Brain microvascular endothelial cell (primary cell): Measurements from ENCODE around the gene ZER1.

ENCODE experiments used
- DNase-seq: peaks from one replicate; pipeline ENCODE4 v3.0.0-alpha.2; 2020
- H3K27ac ChIP-seq: fragments of 250-450 bp; sonication (Bioruptor Pico); 2 replicates; pipeline ENCODE4 v1.5.1; 2020; ENCODE audit warnings: mild to moderate bottlenecking, moderate library complexity
- H3K27me3 ChIP-seq: fragments of 250-450 bp; sonication (Bioruptor Pico); replicated peaks from 2 replicates; pipeline ENCODE4 v1.5.1; 2020; ENCODE audit warnings: mild to moderate bottlenecking
- H3K36me3 ChIP-seq: fragments of 250-450 bp; sonication (Bioruptor Pico); replicated peaks from 2 replicates; pipeline ENCODE4 v1.5.1; 2020; ENCODE audit warnings: mild to moderate bottlenecking
- H3K4me3 ChIP-seq: 2 replicates; pipeline ENCODE4 v1.5.1; 2011; ENCODE audit warnings: low read depth, mild to moderate bottlenecking, control low read depth, low read length, moderate library complexity
- CTCF ChIP-seq: IDR thresholded peaks from 2 replicates; pipeline ENCODE4 v1.5.1; 2011; ENCODE audit warnings: low read depth, mild to moderate bottlenecking, moderate library complexity, low read length, control low read depth, inconsistent platforms; ENCODE audit errors: missing control alignments
- in situ Hi-C: cut with HindIII; loops from 2 replicates; pipeline ENCODE4 v1.10.0; 2017; ENCODE audit warnings: low sequenced_read_pairs, low pct_ligation_motif_present

The ZER1 gene

GRCh38 chr9:128707446-128707845 lies 64.3 kb downstream of the ZER1 start:
- H3K27me3 ChIP-seq: no peaks in the 10 kb centered on the region
- TF ChIP-seq CTCF: no peak
- no peak overlapping the region for H3K4me3 ChIP-seq
- no peak for DNase-seq
- H3K36me3 ChIP-seq: no peaks in the 10 kb centered on the region
- H3K27ac ChIP-seq: no peak overlapping the region
- in situ Hi-C loops: no loop called here

- no peak for DNase-seq
- Histone ChIP-seq H3K4me3 (no peak overlapping the region), H3K27ac (no peak overlapping the region), H3K27me3 (no peaks in the 10 kb centered on the region), H3K36me3 (no peaks in the 10 kb centered on the region)
- in situ Hi-C loops: no loop called here
- TF ChIP-seq CTCF: no peak
Measured at GRCh38 chr9:128706671-128707381, 64.9 kb downstream of the ZER1 start.

GRCh38 chr9:128706045-128706444 lies 65.7 kb downstream of the ZER1 start:
- Histone ChIP-seq H3K4me3 (no peak overlapping the region), H3K27ac (no peak overlapping the region), H3K36me3 (no peaks in the 10 kb centered on the region), H3K27me3 (no peaks in the 10 kb centered on the region)
- DNase-seq: no peak
- TF ChIP-seq CTCF: no peak
- in situ Hi-C loops: no loop called here

- Histone ChIP-seq H3K27me3 (no peaks in the 10 kb centered on the region), H3K4me3 (no peak overlapping the region), H3K27ac (no peak overlapping the region), H3K36me3 (no peaks in the 10 kb centered on the region)
- DNase-seq: no peak
- in situ Hi-C loops: no loop called here
- no peak for TF ChIP-seq CTCF
Measured at GRCh38 chr9:128705051-128705965, 66.4 kb downstream of the ZER1 start.

GRCh38 chr9:128704356-128704670 lies 67.4 kb downstream of the ZER1 start:
- in situ Hi-C loops: no loop called here
- no peaks in the 10 kb centered on the region for H3K36me3 ChIP-seq
- no peaks in the 10 kb centered on the region for H3K27me3 ChIP-seq
- TF ChIP-seq CTCF: no peak
- no peak for DNase-seq
- H3K4me3 ChIP-seq: no peak overlapping the region
- no peak overlapping the region for H3K27ac ChIP-seq
